Stimulated activated CD4-positive, alpha-beta T cell treated with anti-CD3 and anti-CD28 coated beads, TNF-alpha, amount 100 ng/mL, for 1 hour (primary cell): ENCODE results near the gene RBM20.

Source experiments
- DNase-seq, 3 donors: peaks; one replicate each; pipeline ENCODE4 v3.0.0-alpha.2; 2020; ENCODE audit warnings: low read depth in 3 of 3, low spot score in 1 of 3

The RBM20 gene

DNA sequence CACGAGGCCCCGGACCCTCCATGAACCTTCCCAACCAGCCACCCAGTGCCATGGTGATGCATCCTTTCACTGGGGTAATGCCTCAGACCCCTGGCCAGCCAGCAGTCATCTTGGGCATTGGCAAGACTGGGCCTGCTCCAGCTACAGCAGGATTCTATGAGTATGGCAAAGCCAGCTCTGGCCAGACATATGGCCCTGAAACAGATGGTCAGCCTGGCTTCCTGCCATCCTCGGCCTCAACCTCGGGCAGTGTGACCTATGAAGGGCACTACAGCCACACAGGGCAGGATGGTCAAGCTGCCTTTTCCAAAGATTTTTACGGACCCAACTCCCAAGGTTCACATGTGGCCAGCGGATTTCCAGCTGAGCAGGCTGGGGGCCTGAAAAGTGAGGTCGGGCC is 137.0 kb downstream of the RBM20 start:
- no peak for DNase-seq

DNA sequence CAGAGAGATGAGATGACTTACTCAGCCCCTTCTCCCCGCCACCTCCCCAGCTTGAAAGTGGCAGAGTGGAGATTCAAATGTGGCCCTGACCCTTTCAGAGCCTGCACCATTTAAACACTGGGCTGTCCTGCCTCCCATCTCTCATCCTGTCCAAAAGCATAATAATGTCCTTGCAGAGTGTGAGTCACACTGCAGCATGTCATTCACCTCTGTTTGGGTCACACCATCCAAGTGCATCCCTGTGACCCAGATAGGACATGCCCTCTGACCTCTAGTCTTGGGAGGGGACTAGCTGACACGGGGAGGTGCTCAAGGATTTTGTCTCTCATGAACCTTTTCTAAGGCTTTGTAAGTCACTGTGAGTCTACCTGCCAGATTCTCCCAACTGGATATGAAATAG is 138.5 kb downstream of the RBM20 start:
- DNase-seq, result no peak

DNA sequence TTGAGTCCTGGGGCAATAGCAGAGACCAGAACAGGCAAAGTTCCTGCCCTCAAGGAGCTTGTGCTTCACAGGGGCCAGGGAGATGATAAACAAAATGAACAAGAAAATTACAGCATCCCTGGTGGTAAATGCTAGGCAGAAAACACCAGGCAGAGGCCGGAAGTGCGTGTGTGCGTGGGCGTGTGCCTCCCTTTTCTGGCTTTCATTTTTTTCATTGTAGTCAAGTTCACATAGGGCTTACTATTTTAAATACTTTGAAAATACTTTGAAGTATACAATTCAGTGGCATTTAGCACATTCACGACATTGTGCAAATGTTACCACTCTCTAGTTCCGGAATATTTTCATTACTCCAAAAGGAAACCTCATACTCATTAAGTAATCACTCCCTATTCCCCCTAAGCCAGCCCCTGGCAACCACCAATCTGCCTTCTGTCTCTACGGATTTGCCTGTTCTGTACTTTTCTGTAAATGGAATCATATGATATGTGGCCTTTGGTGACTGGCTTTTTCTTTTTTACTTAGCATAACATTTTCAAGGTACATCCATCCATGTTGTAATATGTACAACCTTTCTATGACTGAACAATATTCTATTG is 139.5 kb downstream of the RBM20 start:
- DNase-seq, result peak; percentile 7 to 58 (median 23)

DNA sequence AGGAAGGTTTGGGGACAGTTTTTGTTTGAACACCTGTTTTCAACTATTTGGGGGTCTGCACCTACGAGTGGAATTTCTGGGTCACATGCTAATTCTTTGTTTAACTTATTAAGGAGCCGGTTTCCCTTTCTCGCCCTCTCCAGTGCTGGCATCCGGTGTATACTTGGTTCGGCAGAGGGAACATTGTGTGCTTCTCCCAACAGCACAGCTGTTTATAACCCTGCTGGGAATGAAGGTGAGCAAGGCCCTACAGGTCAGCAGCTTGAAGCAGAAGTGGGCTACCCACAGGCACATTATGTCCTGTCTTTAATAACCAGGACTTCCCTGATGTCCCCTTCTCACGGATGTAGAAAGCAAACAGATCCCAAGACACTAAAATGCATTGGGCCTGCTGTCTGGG is 140.1 kb downstream of the RBM20 start:
- DNase-seq, result no peak

DNA sequence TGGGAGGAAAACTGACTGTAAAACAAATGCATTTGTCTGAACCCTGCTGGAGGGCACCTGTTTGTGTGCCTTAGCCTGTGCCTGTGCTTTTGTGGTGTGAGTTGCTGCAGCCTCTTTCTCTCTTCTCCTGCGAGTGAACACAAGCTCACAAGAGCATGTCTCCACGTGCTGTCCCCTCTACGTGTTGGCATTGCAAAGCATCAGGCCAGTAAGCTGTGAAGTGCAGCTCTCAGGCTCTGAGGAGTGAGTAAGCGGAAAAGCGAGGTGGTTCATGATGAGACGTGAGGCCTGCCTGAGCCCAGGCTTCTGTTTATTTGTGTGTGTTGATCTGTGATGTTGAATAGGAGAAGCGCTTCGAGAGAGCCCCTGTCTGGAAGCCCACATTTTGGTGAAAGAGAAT is 142.0 kb downstream of the RBM20 start:
- no peak for DNase-seq

DNA sequence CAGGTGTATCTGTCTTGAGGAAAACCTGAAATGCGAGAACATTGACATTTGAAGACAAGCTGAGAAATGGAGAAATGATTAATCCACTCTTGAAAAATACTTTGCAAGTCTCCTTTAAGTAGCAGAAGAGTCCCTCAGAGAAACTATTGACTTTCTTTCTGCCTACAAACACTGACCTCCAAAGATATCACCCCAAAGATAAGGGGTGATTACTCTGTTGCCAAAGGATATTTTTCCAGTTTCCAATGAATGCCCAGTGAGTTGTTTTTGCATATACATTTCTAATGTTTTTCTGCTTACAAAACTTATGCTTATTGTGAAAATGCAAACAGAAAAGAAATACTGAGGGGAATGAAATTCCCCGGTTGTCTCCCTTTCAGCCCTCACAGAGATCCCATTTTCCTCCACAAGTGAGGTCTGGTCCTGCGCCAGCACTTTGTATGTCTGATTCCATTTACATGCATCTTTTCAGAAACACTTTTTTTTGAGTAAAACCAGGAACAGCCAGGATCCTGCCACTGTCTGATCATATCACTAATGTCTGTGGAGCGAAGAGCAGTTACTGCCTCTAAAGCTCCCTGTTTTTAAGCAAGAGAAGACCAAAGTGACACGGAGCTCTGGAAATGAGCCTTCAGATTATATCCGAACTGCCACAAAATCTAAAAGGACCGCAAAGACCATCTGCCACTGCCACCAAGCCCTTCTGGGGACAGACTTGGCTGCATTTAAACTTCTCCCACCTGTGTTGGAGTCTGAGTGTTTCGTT is 144.7 kb downstream of the RBM20 start:
- no peak for DNase-seq

DNA sequence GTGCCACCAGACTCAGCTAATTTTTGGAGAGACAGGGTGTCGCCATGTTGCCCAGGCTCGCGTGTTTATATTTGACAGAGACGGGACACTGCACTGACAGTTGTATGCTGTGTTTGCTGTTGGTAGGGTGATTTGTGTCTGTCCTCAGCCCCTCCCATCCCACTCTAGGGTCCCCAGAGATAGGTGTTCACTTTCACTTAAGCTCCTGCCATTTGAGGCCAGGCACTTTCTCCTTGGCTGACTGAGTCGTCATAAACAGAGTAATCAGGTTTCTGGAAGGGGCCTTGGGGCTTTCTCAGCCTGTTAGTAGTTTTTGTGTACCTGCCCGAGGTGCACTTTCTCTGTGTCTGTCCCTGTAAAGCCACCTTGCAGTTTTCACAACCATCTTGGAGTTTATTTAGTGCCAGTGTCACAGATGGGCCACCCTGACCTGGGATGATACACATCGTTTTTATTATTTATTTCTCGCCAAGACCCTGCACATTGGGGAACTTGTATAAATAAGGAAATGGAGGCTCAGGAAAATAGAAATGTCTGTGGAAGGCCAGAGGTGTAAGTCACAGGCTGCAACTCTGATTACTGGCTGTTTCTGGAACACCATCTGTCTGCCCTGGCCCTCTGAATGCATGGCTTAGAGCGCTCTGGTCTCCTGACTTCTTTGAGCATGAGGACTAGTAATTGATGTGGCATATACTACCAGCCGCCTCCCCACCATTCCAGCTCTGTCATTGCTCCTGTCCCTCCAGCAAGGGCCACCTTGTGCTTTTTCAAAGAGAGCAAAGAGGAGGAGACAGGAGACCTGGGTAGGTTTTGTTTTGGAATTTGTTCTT is 145.7 kb downstream of the RBM20 start:
- DNase-seq, result no peak

DNA sequence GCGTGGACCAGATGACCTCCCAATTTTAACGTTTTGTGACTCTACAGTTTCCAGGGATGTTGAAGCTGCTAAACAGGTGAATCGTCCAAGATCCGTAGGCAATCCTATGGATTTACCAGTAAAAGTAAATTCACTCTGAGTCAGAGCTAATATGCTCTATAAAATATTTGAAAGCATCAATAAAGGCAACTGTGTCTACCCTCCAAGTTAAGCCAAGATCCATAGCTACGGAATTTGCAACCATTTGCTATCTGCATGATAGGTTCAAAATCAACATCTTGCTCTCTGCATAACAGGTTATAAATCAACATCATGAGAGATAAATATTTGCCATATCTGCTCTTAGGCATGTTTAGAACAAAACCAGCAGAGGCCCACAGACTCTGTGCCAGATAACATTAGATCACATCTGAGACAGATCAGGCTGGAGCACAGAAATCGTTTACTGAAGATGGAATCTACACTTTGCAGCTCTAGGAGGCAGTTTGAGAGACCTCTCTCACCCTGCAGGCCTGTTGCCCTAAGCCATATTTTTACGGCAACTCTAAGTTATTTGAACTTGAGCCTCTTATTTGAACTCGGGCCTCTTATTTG is 146.9 kb downstream of the RBM20 start:
- no peak for DNase-seq

DNA sequence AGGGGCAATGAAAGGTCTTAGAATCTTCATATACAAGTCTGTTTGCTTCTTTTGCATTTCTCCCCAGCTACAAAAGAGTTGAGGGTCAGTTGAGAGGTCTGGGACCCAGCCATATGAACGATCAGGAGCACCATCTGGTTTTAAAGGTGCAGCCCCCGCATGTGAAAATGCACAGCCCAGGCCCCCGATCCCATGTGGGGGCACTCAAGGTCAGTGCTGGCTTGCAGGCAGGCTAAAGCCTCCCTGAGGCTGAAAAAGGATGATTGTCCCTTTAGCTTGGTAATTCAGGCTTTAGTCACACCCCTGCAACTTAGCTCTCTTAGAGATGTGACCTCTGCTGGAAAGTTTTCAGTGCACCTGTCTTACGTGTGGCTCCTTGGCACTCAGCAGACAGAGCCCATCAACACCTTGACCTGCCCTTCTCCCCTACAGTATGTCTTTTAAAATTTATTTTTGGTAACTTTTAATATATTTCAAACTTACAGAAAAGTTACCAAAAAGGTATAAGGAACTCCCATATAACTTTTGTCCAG is 147.5 kb downstream of the RBM20 start:
- DNase-seq, result no peak

DNA sequence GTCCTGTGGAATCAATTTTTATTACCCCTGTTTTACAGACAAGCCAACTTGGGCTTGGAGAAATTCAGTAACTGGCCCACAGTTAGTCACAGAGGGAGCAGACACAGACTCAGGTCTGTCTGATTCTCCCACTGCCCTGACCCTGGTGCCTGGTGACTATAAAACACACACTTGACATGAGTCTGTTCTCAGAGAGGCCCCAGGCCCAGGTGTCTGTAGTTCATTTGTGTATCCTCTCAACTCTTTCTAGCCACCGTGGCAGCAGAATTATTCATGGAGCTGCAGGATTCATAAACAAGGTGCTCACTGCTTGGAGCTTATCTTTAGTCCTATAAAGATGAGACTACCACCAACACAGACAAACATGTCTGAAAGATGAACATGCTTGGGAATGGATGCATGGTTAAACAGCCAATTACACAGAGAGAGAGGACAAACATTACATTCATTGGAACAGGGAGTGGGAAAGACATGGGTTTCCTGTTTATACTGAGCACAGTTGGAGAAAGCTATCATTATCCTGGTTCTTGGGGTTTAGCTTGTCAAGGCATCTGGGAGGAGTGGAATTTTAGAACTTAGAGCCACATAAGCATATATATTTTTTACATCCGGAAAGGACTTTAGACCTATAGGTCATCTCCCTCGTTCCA is 148.5 kb downstream of the RBM20 start:
- no peak for DNase-seq

DNA sequence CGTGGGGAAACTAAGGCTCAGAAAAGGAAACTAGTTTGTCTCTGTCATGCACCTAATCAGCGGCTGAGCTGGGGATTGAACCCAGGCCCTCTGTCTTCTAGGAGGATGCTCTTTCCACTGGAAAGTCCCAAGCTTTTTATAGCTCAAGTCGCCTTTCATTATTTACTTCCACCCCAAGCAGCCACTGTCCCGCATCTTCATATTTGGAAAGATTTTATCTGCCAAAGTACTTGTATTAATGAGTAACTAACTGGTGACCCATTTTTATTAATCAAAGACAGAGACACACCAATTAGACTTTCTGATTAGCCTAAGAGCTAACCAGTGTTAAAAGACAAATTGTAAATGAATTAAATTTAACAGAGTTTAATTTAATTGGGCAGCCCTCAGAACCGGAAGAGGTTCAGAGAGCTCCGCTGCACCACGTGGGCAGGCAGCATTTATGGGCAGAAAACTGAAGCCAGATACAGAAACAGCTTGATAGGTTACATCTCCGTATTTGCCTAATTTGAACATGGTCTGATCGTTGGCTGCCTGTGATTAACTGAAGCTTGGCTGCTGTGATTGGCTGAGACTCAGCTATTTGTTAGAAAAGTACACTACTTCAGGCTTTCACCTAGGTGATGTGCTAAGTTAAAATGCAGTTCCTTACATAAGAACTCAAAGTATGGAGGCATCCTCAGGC is 149.1 kb downstream of the RBM20 start:
- DNase-seq, result no peak

DNA sequence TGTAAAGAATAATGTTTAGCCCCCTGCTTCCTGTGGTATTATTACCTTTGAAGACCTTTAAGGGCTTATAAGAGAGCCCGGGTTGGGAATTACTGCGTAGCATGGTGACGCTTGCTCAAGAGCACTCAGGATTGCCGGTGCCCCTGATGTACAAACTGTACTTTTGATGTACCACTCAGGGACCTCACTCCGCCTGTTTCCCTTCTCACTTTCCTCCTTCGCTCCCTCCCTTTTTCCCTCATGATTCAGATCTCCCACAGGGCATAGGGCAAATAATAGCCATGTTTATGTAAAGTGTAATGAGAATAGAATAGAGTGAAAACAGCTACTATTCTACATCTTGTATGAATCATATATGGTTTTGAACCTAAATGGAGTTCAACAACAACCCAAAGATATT is 149.8 kb downstream of the RBM20 start:
- no peak for DNase-seq

DNA sequence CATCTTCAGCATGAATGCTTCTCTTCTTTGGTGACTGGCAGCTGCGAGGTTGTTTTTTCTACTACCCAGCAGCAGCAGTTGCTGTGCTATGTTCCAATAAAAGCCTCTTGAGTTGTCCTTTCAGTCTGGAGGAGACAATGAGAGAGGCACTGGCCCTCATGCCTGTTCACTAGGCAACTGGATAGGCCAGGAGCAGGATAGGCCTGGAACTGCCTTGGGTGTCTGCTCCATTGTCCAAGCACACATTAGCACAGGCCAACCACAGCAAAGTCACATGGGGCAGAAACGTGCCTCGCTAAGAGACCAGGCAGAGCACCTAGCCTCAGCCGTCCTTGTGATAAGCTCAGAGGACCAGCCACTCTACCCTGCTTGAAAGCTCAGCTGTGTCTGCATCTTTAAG is 150.7 kb downstream of the RBM20 start:
- DNase-seq, result no peak

DNA sequence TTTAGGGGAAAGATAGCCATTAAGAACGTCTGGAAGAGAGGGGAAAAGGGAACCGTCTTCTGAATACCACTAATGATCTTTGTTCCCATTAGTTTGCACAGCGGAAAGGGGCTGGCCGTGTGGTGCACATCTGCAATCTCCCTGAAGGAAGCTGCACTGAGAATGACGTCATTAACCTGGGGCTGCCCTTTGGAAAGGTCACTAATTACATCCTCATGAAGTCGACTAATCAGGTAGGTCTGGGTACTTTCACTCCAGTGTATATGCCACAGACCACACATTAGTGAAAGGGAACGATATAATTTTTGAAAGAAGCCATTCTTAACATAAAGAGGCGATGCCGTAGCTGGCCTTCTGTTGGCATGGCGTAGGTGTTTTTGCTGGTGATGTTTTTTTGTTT is 153.3 kb downstream of the RBM20 start:
- DNase-seq, result no peak

DNA sequence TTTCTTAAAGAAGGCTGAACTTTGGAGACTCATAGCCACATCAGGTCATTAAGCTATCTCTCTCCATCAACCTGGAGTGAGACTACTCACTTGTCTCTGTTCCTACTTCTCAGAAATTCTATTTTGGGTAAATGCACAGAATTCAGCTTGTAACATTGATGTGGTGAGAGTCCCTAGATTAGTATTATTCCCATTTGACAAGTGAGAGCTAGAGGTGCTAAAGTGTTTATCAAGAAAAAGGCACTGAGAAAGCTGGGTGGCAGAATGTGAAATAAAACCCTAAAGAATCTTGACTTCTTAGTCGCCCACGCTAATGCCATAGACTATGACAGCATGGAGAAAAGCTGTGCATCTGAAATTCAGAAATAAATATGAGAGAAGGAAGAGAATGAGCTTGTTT is 154.2 kb downstream of the RBM20 start:
- no peak for DNase-seq

DNA sequence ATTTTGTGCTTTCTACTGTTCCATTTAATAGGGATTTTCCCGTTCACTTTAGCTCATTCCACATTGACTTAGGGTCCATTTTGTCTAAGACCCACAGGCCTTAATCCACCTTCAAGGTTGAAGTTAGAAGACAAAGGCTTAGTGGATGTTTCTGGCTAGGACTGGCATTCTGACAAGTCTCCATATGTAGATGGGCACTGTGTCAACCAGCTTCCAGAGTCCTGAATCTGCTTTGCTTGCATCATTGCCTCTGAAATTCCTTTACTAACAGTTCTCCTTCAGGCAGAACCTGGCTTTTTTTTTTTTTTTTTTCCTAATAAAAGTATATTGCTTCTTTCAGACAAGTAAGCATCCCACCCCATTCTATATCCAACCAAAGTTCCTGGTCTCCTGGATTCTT is 158.0 kb downstream of the RBM20 start:
- no peak for DNase-seq

DNA sequence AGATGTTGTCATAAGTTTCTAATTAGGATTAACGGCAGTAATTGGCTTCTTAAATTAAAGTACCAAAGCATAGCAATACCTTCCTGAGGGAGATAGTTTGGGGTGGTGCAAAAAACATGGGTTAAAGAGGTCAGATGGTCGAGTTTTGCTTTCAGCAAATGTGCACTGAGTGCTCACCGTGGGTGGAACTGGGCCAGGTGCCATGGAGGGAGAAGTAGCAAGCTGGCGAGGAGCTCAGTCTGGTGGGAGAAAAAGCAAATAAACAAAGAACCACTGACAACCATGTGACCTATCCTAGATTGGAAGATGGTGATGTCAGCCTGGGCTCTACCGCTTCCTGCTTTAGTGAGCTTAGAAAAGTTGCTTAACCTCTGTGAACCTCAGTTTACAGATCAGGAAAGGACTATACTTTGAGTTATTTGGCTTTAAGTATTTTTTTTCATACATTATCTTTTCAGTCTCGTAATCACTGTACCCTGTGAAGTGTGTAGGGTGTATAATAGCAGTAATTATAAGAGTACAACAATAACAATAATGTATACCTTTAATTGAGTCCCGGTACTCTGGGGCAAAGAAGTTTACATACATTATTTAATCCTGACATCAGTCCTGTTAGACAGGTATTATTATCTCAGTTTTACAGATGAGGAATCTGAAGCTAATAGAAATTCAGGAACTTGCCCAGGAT is 158.6 kb downstream of the RBM20 start:
- DNase-seq, result peak in 2 of 3 donors; percentile 8 to 9

DNA sequence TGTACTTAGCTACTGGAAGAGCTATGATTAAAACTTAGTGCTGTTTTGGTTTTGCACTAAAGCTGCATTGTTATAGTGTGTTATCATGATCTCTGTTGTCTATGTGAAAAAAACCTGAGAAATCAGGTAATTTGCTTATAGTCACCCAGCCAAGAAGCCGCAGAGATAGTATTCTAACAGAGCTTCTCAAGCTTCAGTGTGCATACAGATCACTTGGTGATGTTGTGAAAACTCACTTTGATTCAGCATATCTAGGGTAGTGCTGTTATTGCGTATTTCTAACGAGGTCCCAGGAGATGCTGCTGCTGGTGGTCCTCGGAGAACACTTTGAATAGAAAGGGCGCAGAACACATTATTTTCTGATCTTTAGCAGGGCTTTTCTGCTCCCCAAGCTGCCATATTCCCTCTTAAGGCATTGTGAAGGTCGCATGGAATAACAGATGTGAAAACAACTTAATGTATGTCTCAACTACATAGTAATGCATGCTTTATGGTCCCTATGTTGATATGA is 159.2 kb downstream of the RBM20 start:
- no peak for DNase-seq

DNA sequence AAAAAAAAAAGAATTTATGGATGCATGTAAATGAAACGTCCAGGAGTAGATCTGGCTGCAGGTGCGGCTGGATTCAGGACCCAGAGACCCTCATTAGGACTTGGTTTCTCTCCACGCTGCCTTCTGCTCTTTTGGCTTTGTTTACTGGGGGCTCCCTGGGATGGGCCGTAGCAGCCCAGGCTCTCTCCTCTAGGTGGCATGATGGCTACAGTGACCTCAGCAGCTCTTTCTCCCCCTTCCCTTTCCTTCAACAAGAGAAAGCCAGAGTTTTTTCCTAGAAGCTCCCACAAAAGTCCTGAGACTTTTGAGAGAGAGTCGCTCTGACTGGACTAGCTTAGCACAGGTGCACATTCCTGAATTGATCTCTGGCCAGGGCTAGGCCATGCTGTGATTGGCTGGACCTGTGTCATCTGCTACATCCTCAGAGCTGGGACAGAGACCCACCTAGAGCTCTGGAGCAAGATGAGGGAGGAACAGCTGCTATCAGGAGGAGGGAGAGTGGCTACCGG is 159.7 kb downstream of the RBM20 start:
- DNase-seq, result no peak
